Measurements from ENCODE around the gene DIAPH2.

Gene DIAPH2

DNA sequence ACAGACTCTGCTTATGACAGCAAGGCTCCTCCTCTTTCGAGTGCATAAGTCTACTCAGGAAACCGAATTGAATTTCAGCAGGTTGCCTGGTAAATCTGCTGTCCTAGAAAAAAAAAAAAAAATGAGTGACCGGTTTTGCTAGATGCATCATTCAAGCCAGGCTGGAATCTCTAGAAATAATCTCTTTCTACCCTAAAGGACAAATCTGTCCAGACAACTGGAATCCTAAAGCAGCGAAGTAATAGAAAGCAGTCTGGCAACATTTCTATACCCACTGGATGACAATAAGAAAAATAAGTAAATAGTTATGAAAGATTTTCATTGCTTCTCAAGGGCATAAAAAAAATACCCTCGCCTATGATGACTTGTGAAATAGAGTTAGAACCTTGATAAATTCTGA is 902.5 kb downstream of the DIAPH2 start:
- no peak for DNase-seq (ENCODE audit: low read depth in 2 of 2)

DNA sequence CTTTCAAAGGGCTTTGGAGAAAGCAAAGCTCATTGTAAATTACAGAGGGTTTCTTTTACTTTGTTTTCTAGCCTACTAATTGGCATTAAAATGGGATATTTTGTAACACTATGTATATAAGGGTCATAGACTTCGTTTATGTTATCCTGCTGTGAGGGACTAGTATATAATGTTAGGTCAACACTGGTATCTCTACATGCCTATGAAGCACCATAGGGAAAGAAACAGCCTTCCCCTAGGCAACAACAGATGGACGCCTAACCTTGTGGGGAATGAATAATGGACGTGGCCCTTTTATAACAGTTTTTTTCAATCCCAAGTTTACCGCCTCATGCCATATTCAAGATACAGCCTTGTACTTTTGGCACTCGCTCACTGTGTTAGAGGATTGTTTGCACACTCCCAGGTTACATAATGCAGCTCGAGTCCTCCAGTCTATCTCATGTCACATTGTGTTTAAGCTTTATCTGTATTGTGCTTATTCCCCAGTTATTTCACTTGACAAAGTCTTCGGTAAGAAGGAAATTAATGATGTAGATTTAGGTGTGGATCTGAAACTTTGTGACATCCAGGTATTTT is 910.1 kb downstream of the DIAPH2 start:
- no peak for DNase-seq (ENCODE audit: low read depth in 2 of 2)

DNA sequence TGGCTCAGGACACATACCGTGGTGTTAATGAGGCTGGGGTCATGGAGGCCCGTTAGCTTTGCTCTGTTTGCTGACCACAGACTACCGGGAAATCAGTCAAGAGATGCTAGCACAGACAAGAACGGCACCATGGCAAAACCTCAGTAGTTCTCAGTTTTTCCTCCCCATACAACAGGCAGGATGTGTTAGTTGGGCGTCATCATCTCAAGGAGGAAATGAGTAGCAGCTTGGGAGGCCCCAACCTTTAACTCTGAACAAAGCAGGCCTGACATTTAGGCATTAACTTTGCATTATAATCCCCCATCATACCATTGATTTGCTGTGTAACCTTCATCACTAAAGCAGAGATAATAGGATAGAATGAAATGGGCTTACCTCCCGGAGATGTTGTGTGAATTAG is 913.3 kb downstream of the DIAPH2 start:
- DNase-seq (ENCODE audit: low read depth in 2 of 2), result no peak

DNA sequence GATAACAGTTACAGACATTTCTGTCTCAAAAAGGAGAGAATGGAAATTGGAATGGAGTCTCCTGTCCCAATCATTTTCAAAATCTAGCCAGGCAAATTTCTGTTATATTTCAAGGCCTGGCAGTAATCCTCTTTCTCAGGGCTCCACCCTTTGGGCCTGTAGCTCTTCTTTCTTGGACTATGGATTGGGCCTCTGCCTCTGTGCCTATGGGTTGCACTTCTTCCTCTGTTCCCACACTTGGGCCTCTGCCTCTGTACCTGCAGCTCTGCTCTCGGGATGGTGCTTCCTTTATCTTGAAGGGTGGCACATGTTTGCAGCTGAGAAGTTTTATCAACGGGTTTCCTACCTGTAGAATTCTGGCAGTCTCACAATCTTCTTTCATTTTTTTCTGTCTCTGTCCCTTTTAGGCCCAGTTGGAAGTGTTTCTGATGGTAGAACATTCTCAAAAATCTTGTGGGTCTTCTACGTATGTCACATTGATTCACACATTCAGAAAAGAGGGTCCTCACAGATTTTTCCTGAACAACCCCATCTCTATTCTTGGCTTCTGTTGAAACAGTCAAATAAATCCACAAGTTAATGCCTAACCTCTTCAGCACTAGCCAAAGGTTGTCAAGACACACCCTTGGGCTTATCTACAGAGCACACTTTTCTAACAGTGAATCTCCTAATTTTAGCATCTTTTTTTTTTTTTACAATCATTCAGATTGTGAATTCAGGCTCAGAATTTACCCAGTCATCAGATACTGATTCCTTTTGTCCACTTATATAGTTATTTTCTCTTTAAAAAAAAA is 918.0 kb downstream of the DIAPH2 start:
- DNase-seq (ENCODE audit: low read depth in 2 of 2), result no peak

DNA sequence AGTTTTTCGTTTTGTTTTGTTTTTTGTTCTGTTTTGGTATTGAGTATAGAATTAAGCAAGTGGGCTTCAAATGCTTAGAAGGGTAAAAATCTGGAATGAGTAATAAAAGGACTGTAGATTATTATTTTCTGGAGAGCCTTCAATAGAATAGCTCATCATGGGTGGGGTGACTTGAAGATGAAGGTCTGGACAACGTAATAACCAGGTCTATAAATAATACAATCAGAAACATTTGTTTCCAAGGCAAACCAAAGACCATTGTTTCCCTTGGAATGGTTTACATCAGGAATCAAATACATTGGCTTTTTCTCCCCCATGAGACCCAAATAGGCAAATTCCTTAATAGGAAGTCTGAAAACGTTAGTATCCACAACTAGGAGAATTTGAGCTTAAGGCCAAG is 920.6 kb downstream of the DIAPH2 start:
- DNase-seq (ENCODE audit: low read depth in 2 of 2), result no peak

DNA sequence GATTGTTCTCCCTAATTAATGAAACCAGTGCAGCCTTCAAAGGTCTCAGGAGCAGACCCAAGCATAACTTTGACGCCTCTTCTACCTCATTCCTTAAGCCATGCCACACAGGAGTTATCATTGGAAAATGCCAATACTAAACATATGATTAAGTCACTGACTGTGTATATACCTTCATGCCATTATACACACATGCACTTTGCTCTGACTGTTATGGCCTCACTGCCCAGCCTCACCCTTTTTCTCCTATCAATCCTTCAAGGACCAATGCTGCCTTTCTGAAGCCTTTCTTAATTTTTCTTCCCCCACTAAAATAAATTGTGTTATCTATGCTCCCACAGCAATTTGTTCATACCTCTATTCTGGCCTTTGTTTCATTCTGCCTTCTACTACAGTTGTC is 924.7 kb downstream of the DIAPH2 start:
- DNase-seq (ENCODE audit: low read depth in 2 of 2), result no peak

DNA sequence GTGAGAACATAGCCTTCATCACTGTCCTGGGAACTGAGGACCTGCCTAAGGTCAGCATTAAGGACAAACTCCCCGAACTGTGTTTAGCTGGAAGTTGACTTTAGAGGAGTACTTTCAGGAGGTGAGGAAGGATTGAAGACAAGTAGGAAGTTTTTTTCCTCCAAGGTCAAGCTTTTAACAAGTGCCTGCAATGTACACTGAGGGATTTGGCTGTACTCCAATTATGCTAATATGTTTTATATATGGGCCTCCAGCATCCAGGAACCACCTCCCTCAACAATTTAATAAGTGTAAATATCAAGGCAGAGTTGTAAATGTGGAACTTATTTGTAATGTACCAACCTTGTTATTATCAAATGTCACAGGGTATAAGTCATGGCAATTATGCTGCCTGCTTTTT is 925.3 kb downstream of the DIAPH2 start:
- no peak for DNase-seq (ENCODE audit: low read depth in 2 of 2)

DNA sequence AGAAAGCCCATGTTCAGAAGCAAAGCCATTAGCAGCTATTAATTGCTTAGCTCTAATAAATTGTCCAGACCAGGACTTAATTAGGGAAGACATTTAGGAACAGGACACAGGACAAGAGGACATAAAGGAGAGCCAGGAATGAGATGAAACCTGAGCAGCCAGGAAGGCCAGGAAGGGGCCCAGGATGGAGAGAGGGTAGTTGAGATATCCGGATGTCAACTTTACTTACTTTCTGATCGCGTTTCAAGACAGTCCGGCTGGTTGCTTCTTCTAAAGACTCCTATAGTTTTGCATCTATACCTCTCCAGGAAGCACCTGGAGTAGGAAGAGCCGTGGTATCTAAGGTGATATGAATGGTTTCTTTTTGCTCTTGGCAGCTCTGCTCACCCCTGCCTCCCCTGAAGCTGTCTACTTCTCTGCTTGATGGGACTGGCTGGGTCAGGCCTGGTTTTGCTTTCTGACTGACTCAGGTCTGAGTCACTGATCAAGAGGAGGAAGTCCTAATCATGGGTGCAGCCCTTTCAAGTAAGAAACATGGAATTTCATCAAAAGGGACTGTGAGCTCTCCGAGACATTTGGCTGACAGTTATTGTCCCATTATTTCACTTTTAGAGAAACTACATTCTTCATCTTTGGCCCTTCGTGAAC is 932.4 kb downstream of the DIAPH2 start:
- no peak for DNase-seq (ENCODE audit: low read depth in 2 of 2)

DNA sequence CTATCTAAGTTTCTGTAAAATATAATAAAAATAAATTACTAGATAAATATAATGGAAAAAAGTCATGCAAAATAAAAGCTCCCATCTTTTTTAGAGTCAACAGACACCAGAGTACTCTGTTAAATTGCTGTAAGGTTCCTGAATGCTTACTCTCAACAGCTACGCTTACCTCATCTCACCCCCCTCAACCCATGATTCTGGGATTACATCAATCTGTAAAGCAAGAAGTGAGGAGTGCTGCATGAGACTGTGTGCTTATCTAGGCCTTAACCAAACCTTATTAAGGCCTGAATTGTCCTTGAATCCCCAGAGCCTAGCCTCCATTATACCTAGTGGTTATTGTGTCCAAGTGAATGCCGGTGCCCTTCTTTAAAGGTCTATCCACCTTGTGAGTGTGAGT is 934.9 kb downstream of the DIAPH2 start:
- DNase-seq (ENCODE audit: low read depth in 2 of 2), result no peak

DNA sequence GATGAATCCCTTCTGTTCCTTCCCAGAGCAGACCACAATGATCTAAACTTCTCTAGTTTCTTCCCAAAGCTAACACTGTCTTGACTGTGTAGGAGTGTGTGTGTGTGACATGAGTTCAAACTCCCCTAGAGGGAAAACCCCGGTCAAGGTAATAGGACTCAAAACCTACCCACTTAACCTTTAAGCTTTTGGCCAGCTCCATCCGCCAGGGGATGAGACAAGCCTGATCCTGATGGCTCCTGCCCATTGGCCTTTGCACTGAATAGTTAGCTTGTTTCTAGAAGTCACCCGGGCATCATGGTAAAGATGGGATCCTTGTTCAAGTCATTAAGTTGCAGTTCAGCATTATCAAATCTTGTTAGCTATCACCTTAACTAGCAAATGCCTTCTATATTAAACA is 937.5 kb downstream of the DIAPH2 start:
- DNase-seq (ENCODE audit: low read depth in 2 of 2), result no peak

DNA sequence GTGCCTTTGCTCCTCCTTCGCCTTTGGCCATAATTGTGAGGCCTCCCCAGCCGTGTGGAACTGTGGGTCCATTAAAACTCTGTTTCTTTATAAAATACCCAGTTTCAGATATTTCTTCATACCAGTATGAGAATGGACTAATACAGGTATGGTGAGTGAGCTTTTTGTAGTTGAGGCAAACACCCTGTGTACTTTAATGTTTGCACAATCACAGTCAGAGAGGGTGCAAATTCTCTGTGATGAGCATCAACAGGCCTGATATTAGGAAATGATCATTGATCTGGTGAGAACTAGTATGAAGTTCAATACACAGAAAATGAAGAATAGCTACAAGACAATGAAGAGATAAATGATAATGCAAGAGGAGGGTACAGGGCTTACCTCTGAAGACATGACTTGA is 943.7 kb downstream of the DIAPH2 start:
- DNase-seq (ENCODE audit: low read depth in 2 of 2), result no peak

DNA sequence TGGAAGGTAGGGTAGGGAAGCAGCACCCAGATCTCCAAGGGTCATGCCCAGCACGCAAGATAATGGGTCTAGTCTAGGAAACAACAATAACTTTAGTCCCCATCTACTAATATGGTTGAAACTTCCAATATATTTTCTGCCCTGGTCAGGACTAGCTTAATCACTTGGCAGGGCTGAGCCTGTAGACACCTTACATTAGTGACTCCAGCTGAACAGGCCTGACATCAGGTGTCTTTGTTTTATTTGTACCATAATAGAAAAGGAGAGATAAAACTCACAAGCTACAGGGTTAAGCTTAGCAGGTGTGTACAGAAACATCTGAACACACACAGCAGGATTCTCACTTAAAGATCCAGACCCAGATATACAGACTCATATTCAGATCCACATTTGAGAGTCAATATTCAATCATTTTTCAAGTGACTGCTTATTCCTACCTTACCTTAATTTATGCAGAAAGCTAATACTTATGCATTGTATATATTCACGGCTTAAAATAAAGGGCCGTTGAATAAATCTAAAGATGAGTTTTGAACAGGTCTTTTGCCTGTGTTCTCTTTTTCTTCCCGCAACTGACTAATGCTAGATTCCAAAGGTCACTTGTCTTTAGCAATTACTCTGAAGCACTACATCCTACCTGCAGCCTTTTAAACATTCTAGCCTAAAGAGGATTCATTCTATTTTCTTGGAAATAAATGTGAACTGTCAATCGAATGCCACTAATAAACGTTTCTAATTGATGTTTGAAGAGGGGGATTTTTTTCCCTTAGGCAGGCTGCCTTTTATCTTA is 944.4 kb downstream of the DIAPH2 start:
- DNase-seq (ENCODE audit: low read depth in 2 of 2), result no peak

DNA sequence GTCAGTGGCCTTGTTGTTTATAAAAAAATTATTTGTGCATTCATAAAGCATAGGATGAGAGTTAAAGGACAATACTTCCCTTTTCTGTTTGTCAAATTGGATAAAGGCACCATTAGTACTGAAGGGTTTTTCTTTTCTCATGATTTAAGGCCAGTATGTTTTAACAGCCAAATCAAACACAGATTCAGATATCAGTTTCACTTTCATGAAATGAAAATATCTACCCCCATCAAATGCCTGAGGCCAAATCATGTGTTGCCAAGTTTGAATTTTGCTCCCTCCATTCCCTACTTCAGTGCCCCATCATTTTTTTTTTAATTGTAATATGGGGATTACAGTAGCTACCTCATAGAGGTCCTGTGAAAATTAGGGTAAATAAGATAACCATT is 944.9 kb downstream of the DIAPH2 start:
- DNase-seq (ENCODE audit: low read depth in 2 of 2), result no peak

DNA sequence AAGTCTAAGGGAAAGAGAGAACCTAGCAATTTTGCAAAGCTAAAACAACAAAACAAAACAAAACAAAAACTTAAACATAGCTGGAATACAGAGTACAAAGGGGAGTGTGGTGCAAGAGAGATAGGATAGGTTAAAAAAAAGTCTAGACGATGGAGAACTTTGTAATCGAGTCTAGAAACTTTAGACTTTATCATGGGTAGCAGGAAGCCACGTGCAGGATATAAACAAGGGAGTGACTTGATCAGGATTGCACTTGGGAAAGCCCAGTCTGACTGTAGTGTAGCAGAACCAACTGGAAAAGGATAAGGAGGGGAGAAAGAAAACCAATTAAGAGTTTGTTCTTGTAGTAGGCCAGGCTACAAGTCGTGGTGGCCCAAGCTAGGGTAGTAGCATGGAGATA is 949.2 kb downstream of the DIAPH2 start:
- no peak for DNase-seq (ENCODE audit: low read depth in 2 of 2)

DNA sequence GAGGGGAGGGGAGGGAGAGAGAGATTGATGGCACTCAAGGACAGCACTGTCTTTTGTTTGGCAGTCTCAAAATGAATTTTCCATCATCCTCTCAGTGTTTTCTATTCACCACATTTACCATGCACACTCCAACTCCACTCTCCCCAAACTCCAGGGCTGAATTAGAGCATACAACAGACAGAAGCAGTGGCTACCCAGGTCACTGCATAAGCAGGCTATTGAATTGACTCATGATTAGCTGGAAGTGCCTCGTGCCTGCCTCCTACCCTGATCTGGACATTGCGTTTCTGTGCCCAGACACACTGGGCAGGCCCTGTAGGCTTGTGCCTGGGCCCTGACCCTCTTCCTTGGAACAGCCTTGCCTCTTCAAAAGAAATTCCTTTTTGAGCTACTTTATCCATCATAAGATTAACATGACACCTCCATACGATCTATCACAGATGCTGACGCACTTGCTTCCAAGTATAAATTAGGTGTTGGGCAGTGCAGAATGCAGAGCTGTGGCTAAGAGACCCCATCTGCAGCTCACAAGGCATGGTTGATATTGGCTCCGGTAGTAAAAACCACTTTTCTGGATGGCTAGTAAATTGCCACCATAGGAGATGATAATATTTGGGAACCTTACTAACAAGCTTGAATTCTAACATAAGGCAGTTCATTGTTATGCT is 952.0 kb downstream of the DIAPH2 start:
- no peak for DNase-seq (ENCODE audit: low read depth in 2 of 2)

DNA sequence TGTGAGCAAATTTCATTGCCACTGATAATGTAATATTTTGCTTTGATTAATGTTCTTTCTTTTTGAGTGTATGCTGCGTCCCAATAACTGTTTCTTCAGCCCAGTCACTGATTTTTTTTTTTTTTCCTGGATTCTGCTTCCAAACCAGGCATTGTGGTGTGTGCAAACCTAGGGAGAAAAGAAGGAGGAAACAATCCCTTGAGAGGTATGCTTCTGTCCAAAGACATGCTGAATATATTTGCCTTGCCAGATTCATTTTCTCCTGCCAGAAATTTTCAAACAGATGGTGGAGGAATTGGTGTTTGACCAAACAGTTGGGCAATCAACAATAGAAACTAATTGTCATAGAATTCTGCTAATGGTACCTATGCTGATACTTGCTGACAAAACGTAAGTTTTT is 952.6 kb downstream of the DIAPH2 start:
- no peak for DNase-seq (ENCODE audit: low read depth in 2 of 2)

DNA sequence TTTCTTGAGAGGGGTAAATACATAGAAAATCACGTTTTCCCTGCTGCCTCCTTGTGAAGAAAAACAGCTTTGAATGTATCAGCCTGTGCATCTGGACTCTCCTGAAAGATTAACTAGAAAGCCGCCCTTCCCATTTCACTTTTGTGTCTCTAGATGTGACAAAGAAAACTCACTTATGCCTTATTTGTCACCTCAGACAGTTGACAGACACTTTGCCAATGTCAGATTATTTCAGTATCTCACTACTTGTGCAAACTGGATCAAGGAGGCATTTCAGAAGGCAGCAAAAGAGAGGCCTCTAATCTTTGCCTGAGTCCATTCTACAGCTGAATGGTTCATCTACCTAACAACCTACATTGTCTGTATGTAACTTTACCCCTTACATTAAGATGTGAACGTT is 954.0 kb downstream of the DIAPH2 start:
- no peak for DNase-seq (ENCODE audit: low read depth in 2 of 2)

DNA sequence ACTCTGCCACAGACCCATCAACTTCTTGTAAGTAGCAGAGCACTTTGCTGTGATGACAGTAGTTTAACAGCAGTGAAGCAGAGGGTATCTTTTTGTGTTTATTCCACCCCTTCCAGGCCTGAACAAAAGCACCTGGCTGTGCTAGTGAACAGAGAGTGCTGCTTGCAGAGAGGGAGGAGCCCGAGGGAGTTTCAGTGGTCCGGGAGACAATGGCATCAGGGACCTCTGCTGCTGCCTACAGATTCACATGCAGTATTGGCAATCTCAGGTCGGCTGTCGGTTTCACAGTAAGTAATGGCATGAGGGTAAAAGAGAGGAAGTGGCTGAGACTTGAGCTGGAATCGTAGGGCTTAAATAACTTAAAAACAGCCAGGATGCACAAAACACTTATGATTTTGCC is 954.9 kb downstream of the DIAPH2 start:
- no peak for DNase-seq (ENCODE audit: low read depth in 2 of 2)
